Liver (tissue), 9 donors: Measurements from ENCODE around the gene RBM47. TPM values are rescaled to one million over a fixed set of nuclear protein-coding genes. Genes with fewer than 3 reads are reported as not detected.

Experiments
- DNase-seq: peaks from one replicate; pipeline ENCODE4 v3.0.0-alpha.2; 2017; ENCODE audit warnings: low spot score
- H3K27ac ChIP-seq, 2 donors: one replicate each; pipeline ENCODE4 v1.7.0; 2013; ENCODE audit warnings: inconsistent platforms in 2 of 2, low read length in 2 of 2, control low read depth in 1 of 2, low read depth in 1 of 2, mild to moderate bottlenecking in 1 of 2
- H3K27me3 ChIP-seq, 4 donors: one replicate each; pipeline versions ENCODE4 v1.6.1 to v1.7.0; 2013; ENCODE audit warnings: low read length in 3 of 4, inconsistent platforms in 1 of 4, mild to moderate bottlenecking in 1 of 4, moderate library complexity in 1 of 4; ENCODE audit not compliant: control insufficient read depth in 4 of 4, insufficient read depth in 4 of 4
- H3K36me3 ChIP-seq, 4 donors: one replicate each; pipeline versions ENCODE4 v1.6.1 to v1.7.0; 2013; ENCODE audit warnings: low read length in 3 of 4, mild to moderate bottlenecking in 3 of 4, low read depth in 1 of 4, moderate library complexity in 1 of 4; ENCODE audit not compliant: control insufficient read depth in 4 of 4, insufficient read depth in 3 of 4
- H3K4me1 ChIP-seq, 4 donors: one replicate each; pipeline versions ENCODE4 v1.6.1 to v1.7.0; 2013; ENCODE audit warnings: low read length in 3 of 4, mild to moderate bottlenecking in 3 of 4, moderate library complexity in 1 of 4; ENCODE audit not compliant: control insufficient read depth in 4 of 4, insufficient read depth in 4 of 4
- H3K4me3 ChIP-seq, 3 donors: one replicate each; pipeline versions ENCODE4 v1.6.1 to v1.7.0; 2013; ENCODE audit warnings: low read length in 3 of 3, control low read depth in 1 of 3, low read depth in 1 of 3, mild to moderate bottlenecking in 1 of 3
- H3K9ac ChIP-seq, 2 donors: one replicate each; pipeline ENCODE4 v1.7.0; 2013; ENCODE audit warnings: low read length in 2 of 2, mild to moderate bottlenecking in 2 of 2, moderate library complexity in 2 of 2, control low read depth in 1 of 2, low read depth in 1 of 2
- H3K9me3 ChIP-seq, 4 donors: one replicate each; pipeline versions ENCODE4 v1.6.1 to v1.7.0; 2013; ENCODE audit warnings: low read length in 3 of 4; ENCODE audit not compliant: control insufficient read depth in 4 of 4
- ATF3 ChIP-seq: IDR thresholded peaks from 2 replicates; pipeline ENCODE4 v1.6.1; 2016; ENCODE audit warnings: antibody characterized with exemption
- EGR1 ChIP-seq, 2 donors: IDR thresholded peaks; 2 replicates each; pipeline ENCODE4 v1.6.1; 2016 to 2018; ENCODE audit warnings: antibody characterized with exemption in 2 of 2, low read depth in 2 of 2
- FOXA1 ChIP-seq: IDR thresholded peaks from 2 replicates; pipeline ENCODE4 v1.6.1; 2016; ENCODE audit warnings: antibody characterized with exemption
- FOXA2 ChIP-seq: IDR thresholded peaks from 2 replicates; pipeline ENCODE4 v1.6.1; 2016; ENCODE audit warnings: antibody characterized with exemption
- GABPA ChIP-seq, 2 donors: IDR thresholded peaks in 1 of 2; conservative IDR thresholded peaks in 1 of 2; 2 replicates each; pipeline ENCODE4 v1.6.1; 2016; ENCODE audit warnings: antibody characterized with exemption in 2 of 2, mild to moderate bottlenecking in 1 of 2, moderate library complexity in 1 of 2
- HNF4A ChIP-seq, 2 donors: conservative IDR thresholded peaks; 2 replicates each; pipeline ENCODE4 v1.6.1; 2016; ENCODE audit warnings: antibody characterized with exemption in 2 of 2, mild to moderate bottlenecking in 2 of 2
- HNF4G ChIP-seq: IDR thresholded peaks from 2 replicates; pipeline ENCODE4 v1.6.1; 2016; ENCODE audit warnings: antibody characterized with exemption
- JUND ChIP-seq, 2 donors: IDR thresholded peaks; 2 replicates each; pipeline ENCODE4 v1.6.1; 2016; ENCODE audit warnings: antibody characterized with exemption in 2 of 2
- MAX ChIP-seq: IDR thresholded peaks from 2 replicates; pipeline ENCODE4 v1.6.1; 2016; ENCODE audit warnings: antibody characterized with exemption
- NR2F2 ChIP-seq: IDR thresholded peaks from 2 replicates; pipeline ENCODE4 v1.6.1; 2016; ENCODE audit warnings: antibody characterized with exemption
- RXRA ChIP-seq, 2 donors: IDR thresholded peaks; 2 replicates each; pipeline ENCODE4 v1.6.1; 2017 to 2018; ENCODE audit warnings: antibody characterized with exemption in 2 of 2, mild to moderate bottlenecking in 1 of 2
- SP1 ChIP-seq: IDR thresholded peaks from 2 replicates; pipeline ENCODE4 v1.6.1; 2018; ENCODE audit warnings: antibody characterized with exemption, mild to moderate bottlenecking
- TAF1 ChIP-seq: conservative IDR thresholded peaks from 2 replicates; pipeline ENCODE4 v1.6.1; 2016; ENCODE audit warnings: antibody characterized with exemption, mild to moderate bottlenecking
- YY1 ChIP-seq: IDR thresholded peaks from 2 replicates; pipeline ENCODE4 v1.6.1; 2016; ENCODE audit warnings: antibody characterized with exemption, mild to moderate bottlenecking
- WGBS: extraction: QIAGEN DNeasy Blood & Tissue Kit; methylation state at CpG from one replicate; pipeline ENCODE4 v1.1.7; 2013; 5-methylcytosine and 5-hydroxymethylcytosine counted together
- polyA plus RNA-seq, 2 donors: library from polyadenylated mRNA; stranded (reverse) in 1 of 2; unstranded in 1 of 2; fragments of 200-250 nt in 1 of 2; fragments of >200 nt in 1 of 2; fragmentation: Nextera tagmentation in 1 of 2; extraction: Ambion mirVana in 1 of 2; gene quantifications; one replicate each; pipeline versions ENCODE4 v1.2.1 to v1.2.3, GENCODE V29; 2013 to 2015
- total RNA-seq, 2 donors: library from RNA; depleted of rRNA; stranded (reverse); fragments of >200 nt; gene quantifications; one replicate each; pipeline ENCODE4 v1.2.3, GENCODE V29; 2014
- TF ChIP-seq, protein P1 (sequence below): IDR thresholded peaks from 2 replicates; pipeline ENCODE4 v1.6.1; 2016; ENCODE audit warnings: antibody characterized with exemption
- donor health status: healthy.
- donor health status: healthy.
- donor health status: healthy.
- donor health status: healthy.
- donor health status: healthy.

RBM47 gene
- total and polyA plus RNA-seq, 4 donors: 16.5 to 81.2 (median 24.7) TPM

DNA sequence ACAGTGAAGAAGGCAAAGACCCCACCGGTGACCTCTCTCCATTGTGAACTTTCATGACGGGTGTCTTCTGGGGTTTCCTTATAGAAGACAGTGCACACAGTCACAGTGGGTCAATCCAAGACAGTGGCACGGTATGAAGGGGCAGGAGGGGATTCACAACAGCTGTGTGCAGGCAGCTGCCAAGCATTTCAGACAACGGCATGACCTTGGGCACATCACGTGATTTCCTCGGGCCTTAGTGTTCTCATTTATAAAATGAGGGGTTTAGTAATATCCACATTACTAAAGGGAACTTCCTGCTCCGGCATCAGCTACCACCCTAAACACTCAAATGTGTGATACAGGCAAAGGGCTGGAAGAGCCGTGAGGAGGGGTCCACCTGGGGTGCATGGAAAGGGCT is 42.9 kb downstream of the RBM47 start:
- H3K36me3 ChIP-seq: peaks cover 0 to 3% (median 1%) of the 10 kb centered on the region in 4 donors
- H3K27me3 ChIP-seq: no peaks in the 10 kb centered on the region
- peak overlapping the region; percentile 17 to 52 for H3K27ac ChIP-seq
- H3K4me1 ChIP-seq: peaks cover 5 to 14% (median 7%) of the 10 kb centered on the region in 4 donors
- WGBS: 64% methylated on average over 8 of the region's 8 CpGs
- TF ChIP-seq HNF4A (conservative IDR thresholded peaks at IDR 0.05) (no peak), HNF4G (no peak), EGR1 (IDR thresholded peaks at IDR 0.05; ENCODE audit: low read depth in 2 of 2) (no peak), NR2F2 (no peak), YY1 (no peak), GABPA (IDR thresholded peaks at IDR 0.05 in 1 of 2, conservative IDR thresholded peaks at IDR 0.05 in 1 of 2) (no peak), SP1 (no peak), MAX (no peak), ATF3 (no peak)
- TF ChIP-seq, protein P1, sequence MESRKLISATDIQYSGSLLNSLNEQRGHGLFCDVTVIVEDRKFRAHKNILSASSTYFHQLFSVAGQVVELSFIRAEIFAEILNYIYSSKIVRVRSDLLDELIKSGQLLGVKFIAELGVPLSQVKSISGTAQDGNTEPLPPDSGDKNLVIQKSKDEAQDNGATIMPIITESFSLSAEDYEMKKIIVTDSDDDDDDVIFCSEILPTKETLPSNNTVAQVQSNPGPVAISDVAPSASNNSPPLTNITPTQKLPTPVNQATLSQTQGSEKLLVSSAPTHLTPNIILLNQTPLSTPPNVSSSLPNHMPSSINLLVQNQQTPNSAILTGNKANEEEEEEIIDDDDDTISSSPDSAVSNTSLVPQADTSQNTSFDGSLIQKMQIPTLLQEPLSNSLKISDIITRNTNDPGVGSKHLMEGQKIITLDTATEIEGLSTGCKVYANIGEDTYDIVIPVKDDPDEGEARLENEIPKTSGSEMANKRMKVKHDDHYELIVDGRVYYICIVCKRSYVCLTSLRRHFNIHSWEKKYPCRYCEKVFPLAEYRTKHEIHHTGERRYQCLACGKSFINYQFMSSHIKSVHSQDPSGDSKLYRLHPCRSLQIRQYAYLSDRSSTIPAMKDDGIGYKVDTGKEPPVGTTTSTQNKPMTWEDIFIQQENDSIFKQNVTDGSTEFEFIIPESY: no peak
- no peaks in the 10 kb centered on the region for H3K9me3 ChIP-seq
- no peak overlapping the region for H3K4me3 ChIP-seq
- no peak overlapping the region for H3K9ac ChIP-seq
- no peak for DNase-seq

DNA sequence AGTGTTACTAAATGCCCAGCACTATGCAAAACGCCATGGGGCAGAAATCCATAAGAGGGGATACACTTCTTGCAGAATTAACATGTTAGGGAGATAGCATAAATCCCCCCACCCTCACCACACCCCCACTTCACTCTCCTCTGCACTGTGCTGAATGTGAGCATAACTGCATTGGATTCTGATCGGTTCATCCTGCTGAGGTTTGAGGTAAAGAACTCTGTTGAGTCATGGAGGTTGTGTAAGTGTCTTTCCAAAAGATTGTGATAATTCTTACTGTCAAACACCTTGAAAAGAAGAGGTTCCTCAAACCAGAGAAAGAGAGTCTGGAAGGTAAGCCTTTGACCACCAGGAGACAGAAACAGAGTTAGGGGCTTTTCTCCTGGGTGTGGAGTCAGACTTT is 43.6 kb downstream of the RBM47 start:
- no peaks in the 10 kb centered on the region for H3K9me3 ChIP-seq
- DNase-seq: no peak
- peak overlapping the region in 1 of 2 donors; percentile 30 for H3K27ac ChIP-seq
- H3K4me3 ChIP-seq: no peak overlapping the region
- peaks cover 4 to 12% (median 8%) of the 10 kb centered on the region in 4 donors for H3K4me1 ChIP-seq
- WGBS: 91% methylated on average over 2 of the region's 2 CpGs
- no peaks in the 10 kb centered on the region for H3K27me3 ChIP-seq
- H3K36me3 ChIP-seq: peaks cover 0 to 3% (median 1%) of the 10 kb centered on the region in 4 donors
- TF ChIP-seq SP1 (no peak), HNF4G (no peak), JUND (IDR thresholded peaks at IDR 0.05) (no peak), TAF1 (no peak), FOXA2 (no peak), EGR1 (IDR thresholded peaks at IDR 0.05; ENCODE audit: low read depth in 2 of 2) (no peak), HNF4A (conservative IDR thresholded peaks at IDR 0.05) (no peak), RXRA (IDR thresholded peaks at IDR 0.05) (no peak), FOXA1 (no peak), ATF3 (no peak)
- TF ChIP-seq, protein P1: no peak
- no peak overlapping the region for H3K9ac ChIP-seq
